ENCODE results near the gene EFHC1. TPM values are rescaled to one million over a fixed set of nuclear protein-coding genes. Genes with fewer than 3 reads are reported as not detected.

Gene EFHC1
- total and polyA plus RNA-seq, 2 of the 13 experiments (the other 11 are each of a cell fraction or from before 2014, with no cell fraction given), result 23.4 to 29.5 TPM

- no peak for TF ChIP-seq SP140L (CRISPR knock-in tag; IDR thresholded peaks at IDR 0.05; ENCODE audit: borderline replicate concordance)
- no peak for TF ChIP-seq REST (IDR thresholded peaks at IDR 0.05; ENCODE audit: borderline replicate concordance in 1 of 2, low read depth in 1 of 2, low read length in 2 of 2)
- no peak for TF ChIP-seq PAWR (CRISPR knock-in tag; IDR thresholded peaks at IDR 0.05; ENCODE audit: borderline replicate concordance)
- no peak for TF ChIP-seq ZNF569 (CRISPR knock-in tag; IDR thresholded peaks at IDR 0.05; ENCODE audit: borderline replicate concordance)
- no peak for TF ChIP-seq IKZF1 (IDR thresholded peaks at IDR 0.05)
- TF ChIP-seq BCL6 (CRISPR knock-in tag; IDR thresholded peaks at IDR 0.05), result 0 out of 2 replicates have a peak, but pooled peaks have one; percentile 9
- TF ChIP-seq SIX1 (CRISPR knock-in tag; IDR thresholded peaks at IDR 0.05; ENCODE audit: borderline replicate concordance), result no peak
- TF ChIP-seq ATF4 (CRISPR knock-in tag; IDR thresholded peaks at IDR 0.05), result no peak; a peak in 1 of 4 replicates
- TF ChIP-seq ZNF3 (CRISPR knock-in tag; IDR thresholded peaks at IDR 0.05), result no peak
- TF ChIP-seq ERF (CRISPR knock-in tag; IDR thresholded peaks at IDR 0.05), result no peak
- TF ChIP-seq ZNF550 (CRISPR knock-in tag; IDR thresholded peaks at IDR 0.05; ENCODE audit: borderline replicate concordance), result no peak
- no peak for TF ChIP-seq ZNF607 (CRISPR knock-in tag; IDR thresholded peaks at IDR 0.05; ENCODE audit: borderline replicate concordance)
- TF ChIP-seq ZNF879 (CRISPR knock-in tag; IDR thresholded peaks at IDR 0.05), result no peak
- 0 out of 2 replicates have a peak, but pooled peaks have one; percentile 64 for TF ChIP-seq MTERF4 (CRISPR knock-in tag; IDR thresholded peaks at IDR 0.05)
- no peak for TF ChIP-seq ZNF367 (CRISPR knock-in tag; IDR thresholded peaks at IDR 0.05; ENCODE audit: borderline replicate concordance)
- TF ChIP-seq ZNF20 (CRISPR knock-in tag; IDR thresholded peaks at IDR 0.05), result no peak
- no peak for TF ChIP-seq ZBTB42 (CRISPR knock-in tag; IDR thresholded peaks at IDR 0.05)
- no peak for TF ChIP-seq AHDC1 (CRISPR knock-in tag; IDR thresholded peaks at IDR 0.05; ENCODE audit: borderline replicate concordance)
- no peak for TF ChIP-seq SNRNP70 (IDR thresholded peaks at IDR 0.05; ENCODE audit: low read depth, low read length)
Measured at GRCh38 chr6:52545406-52546119, 125.4 kb downstream of the EFHC1 start (continued).
